Measurements from ENCODE around the gene FARSA.
"Not testable (repeated sequence)": the region's sequence is repeated elsewhere in the genome, so short reads cannot be mapped to it uniquely, and the experiment has no call there.

Gene FARSA

GRCh38 chr19:12953799-12954611 lies 20.5 kb upstream of the FARSA start:
- no peak for DNase-seq

DNA sequence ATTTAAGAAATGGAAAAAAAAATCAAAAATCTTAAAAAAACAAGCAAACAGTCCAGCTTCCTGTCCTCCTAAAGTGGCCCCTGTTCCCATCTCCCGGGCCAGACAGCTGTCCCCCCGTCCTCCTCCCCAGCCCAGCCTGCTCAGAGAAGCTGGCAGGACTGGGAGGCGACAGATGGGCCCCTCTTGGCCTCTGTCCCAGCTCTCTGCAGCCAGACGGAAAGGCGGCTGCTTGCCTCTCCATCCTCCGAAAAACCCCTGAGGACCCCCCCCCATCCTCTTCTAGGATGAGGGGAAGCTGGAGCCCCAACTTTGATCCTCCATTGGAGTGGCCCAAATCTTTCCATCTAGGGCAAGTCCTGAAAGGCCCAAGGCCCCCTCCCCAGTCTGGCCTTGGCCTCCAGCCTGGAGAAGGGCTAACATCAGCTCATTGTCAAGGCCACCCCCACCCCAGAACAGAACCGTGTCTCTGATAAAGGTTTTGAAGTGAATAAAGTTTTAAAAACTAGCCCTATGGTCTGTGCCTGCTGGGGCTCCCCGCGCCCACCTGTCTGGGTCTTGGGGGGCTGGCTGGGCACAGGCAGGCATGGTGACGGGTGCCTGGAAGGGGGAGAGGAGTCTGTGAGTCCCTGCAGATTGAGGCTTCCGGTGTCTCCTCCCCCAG lies 19.8 kb upstream of the FARSA start:
- DNase-seq: no peak

DNA sequence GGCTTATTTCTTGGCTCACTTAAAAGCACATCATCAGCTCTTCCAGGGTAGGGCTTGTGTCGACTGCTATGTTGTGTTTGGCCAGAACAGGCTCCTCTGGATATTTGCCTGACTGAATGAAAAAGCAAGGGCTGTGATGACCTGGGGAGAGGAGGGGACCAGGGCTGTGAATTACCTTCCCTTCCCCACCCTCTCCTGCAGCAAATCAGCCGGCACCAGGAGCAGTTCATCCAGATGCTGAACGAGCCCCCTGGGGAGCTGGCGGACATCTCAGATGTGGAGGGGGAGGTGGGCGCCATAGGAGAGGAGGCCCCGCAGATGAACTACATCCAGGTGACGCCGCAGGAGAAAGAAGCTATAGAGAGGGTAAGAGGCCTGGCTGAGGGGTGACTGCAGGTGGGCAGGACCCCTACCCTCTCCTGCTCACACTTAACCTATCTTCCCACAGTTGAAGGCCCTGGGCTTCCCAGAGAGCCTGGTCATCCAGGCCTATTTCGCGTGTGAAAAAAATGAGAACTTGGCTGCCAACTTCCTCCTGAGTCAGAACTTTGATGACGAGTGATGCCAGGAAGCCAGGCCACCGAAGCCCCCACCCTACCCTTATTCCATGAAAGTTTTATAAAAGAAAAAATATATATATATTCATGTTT lies 19.1 kb upstream of the FARSA start:
- DNase-seq: no peak

- DNase-seq: not testable (repeated sequence)
Observed at GRCh38 chr19:12952050-12952449, 18.5 kb upstream of the FARSA start.

DNA sequence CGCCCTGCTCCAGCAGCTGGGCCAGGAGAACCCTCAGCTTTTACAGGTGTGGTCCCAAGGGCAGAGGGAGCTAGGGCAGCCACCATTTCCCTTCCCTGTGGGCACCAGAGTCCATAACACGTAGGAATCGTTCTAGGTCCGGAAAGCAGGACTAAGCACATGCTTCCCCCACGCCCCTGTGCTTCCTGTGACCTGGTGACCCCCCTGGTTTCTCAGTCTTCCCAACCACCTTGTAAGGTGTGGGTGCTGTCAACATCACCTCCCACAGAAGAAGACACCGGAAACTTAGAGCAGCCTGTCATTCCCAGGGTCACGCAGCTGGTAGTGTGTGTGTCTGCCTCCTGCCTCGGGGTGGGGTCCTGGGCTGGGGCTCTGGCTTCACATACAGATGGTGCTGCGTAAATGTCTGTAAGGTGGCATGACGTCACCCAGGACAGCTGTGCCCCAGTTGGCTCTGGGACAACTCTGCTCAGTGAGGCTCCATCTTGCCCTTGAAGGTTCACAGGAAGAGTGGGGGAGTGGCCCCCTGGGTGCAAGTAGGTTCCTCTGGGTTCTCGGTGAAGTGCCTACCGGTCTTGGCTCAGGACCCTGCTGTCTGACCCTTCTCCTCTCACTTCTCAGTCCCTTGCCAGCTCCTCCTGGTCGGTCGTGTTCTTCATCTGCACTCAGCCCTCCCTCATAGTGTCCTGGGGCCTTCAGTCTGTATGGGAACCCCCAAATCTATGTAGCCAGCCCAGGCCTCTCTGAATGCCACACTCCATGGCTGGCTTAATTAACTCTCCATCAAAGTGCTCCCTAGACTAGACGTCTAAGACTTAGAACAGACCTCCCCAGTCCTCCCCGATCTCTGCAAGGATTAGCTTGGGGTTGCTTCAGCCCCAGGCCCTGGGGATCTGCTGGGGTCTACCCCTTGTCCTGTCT lies 16.1 kb upstream of the FARSA start:
- no peak for DNase-seq

DNA sequence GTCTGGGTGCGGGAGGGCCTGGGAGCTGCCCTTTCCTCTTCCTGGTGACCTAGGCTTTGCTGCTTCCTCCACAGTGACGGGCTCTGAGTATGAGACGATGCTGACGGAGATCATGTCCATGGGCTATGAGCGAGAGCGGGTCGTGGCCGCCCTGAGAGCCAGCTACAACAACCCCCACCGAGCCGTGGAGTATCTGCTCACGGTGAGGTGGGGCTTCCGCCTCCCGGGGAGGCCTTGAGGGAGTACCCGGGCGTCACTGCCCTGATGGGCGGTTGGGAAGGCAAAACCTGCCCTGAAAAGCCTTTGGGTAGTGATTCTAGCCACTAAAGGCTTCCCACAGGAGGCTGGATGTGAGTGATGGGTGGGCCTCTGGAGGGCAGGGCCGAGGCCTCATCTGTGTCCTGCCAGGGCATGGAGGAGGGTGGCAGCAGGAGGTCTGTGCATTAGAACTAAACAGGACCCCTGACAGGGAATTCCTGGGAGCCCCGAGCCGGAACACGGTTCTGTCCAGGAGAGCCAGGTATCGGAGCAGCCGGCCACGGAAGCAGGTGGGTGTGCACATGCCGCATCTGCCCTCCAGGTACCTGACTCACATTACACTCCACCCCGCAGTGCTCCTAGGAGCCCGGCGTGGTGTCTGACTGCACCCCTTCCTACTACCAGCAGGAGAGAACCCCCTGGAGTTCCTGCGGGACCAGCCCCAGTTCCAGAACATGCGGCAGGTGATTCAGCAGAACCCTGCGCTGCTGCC lies 15.3 kb upstream of the FARSA start:
- no peak for DNase-seq

- no peak for DNase-seq
Observed at GRCh38 chr19:12947702-12948611, 14.4 kb upstream of the FARSA start.

DNA sequence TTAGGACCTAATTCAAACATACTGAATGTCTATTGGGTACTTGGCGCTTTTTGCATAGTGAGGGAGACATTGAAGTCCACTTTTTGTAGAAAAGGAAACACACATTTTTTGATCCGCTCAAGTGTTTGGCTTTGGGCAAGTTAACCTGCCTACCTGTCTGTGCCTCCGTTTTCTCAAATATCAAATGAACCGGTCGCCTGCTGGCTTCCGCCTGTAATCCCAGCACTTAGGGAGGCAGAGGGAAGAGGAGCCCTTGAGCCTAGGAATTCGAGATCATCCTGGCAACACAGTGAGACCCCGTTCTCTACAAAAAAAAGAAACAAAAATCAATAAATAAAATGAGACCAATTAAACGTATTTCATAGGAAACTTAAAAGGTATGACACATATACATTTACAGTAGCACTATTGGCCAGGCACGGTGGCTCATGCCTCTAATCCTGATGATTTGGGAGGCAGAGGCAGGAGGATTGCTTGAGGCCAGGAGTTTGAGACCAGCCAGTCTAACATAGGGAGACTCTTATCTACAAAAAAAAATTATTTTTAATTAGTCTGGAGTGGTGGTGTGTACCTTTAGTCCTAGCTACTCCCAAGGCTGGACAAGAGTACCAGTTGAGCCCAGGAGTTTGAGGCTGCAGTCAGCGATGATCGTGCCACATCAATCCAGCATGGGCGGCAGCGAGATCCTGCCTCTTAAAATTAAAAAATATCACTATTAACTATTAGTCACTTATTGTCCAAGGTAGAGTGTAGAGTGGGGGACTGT lies 13.4 kb upstream of the FARSA start:
- no peak for DNase-seq

DNA sequence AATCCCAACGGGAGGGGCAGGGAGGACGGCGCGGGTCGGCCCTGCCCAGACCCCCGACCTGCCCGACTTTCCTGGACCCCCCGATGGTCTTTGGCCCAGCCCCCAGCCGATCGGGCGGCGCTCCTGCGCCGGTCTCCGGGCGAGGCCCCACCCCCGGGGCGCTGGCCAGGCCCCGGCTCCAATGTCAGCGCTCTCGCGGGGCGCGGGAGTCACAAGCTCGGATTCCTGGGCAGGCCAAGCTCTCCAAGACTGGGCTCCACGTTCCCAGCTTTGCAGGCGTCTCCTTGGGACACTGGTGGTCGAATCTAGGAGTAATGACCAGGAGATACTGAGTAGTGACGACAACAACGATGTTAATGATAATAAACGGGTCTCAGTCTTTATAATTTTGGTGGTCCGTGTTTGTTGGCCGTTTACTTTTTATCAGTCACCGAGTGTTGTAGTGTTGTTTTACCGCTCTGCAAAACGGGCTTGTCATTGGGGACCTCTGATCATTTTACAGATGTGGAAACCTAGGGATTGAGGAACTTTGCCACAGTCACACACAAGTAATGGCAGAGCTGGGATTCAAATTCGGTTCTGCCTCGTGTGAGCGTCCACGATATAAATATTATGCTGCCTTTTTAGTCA lies 12.7 kb upstream of the FARSA start:
- DNase-seq: peak; percentile 41

GRCh38 chr19:12945479-12946091 lies 12.1 kb upstream of the FARSA start, which contains the start of gene RAD23A:
Gene RAD23A, plus strand, starts transcription at chr19:12945862. Its CDS starts 87 bp downstream, at chr19:12945949.
- DNase-seq: peak; percentile 96

- no peak for DNase-seq
Observed at GRCh38 chr19:12944104-12944674, 10.7 kb upstream of the FARSA start.

GRCh38 chr19:12943437-12944044 lies 10.0 kb upstream of the FARSA start:
- no peak for DNase-seq

DNA sequence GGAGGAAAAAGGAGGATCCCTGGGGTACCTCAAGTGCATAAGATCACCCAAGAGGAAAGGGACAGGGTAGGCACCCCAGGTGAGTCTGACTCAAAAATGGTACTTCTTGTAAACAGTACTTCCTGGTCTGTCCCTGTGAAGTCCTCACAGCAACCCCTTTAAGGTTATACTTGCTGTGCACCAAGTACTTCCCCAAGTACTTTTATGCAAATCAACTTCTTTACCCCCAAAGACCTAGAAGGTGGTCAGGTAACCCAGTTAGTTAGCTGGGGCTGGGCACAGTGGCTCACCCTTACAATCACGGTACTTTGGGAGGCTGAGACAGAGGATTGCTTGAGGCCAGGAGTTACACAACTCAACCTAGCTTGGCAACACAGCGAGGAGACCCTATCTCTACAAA lies 7.4 kb upstream of the FARSA start:
- DNase-seq: no peak

- DNase-seq: no peak
Observed at GRCh38 chr19:12939975-12940423, 6.5 kb upstream of the FARSA start.

- DNase-seq: no peak
Observed at GRCh38 chr19:12938779-12939601, 5.5 kb upstream of the FARSA start.

DNA sequence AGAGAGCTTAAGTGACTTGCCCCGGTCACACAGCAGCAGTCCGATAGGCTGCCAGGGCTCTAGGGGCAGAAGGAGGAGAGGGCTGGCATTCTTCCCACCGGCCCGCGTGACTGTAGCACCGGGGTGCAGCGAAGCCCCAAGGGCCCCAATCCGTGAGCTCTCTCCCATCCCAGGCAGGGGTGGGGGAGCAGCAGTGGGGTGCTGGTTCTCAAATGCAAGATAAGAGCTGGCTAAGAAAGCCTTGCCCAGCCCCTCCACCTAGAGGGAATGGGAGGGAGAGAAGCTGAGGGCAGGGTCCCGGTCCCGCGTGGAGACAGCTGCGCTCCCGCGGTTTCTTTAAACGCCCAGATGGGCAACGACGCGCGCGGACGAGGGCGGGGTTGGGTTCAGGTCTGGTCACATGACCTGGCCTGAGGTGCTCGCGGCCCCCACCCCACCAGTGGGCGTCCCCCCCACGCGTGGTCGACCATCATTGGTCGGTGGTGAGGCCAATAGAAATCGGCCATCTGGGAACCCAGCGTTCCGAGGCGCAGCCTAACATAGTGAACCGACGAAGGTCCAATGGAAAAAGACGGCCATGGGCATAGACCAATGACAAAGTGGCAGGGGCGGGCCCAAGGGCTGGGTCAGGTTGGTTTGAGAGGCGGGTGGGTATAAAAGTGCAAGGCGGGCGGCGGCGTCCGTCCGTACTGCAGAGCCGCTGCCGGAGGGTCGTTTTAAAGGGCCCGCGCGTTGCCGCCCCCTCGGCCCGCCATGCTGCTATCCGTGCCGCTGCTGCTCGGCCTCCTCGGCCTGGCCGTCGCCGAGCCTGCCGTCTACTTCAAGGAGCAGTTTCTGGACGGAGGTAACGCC lies 4.6 kb upstream of the FARSA start, which contains the start of gene CALR:
Gene CALR (plus strand): TSS at position 683 of the 852 bp plus-strand sequence. CDS start 71 bp downstream, at position 754.
- peak; percentile 97 for DNase-seq

All from NCI-H510A treated with DMSO at 0.1 percent for 48 hours (cell line).